Measurements from ENCODE around the gene ALKBH6.

ALKBH6 gene

GRCh38 chr19:35959968-35960320 lies 54.1 kb downstream of the ALKBH6 start:
- Histone ChIP-seq H3K9me3 (ENCODE audit: control insufficient read depth, insufficient read depth, low read depth, low read length) (no peaks in the 10 kb centered on the region), H3K4me3 (ENCODE audit: low read depth, low read length) (no peak overlapping the region), H3K36me3 (ENCODE audit: control insufficient read depth in 2 of 2, insufficient read depth in 1 of 2, low read length in 2 of 2) (no peaks in the 10 kb centered on the region; a peak in 1 of 3 replicates), H3K27ac (ENCODE audit: extremely low read depth, low read depth, low read length) (no peak overlapping the region), H3K4me1 (ENCODE audit: control insufficient read depth, insufficient read depth, low read length) (peaks cover 8% of the 10 kb centered on the region)
- no peak for TF ChIP-seq ZNF18 (tag by site-specific recombination; IDR thresholded peaks at IDR 0.05)
- TF ChIP-seq GLI4 (tag by site-specific recombination; IDR thresholded peaks at IDR 0.05): no peak
- TF ChIP-seq ZNF692 (tag by site-specific recombination; IDR thresholded peaks at IDR 0.05): no peak
- TF ChIP-seq ZBTB20 (tag by site-specific recombination; IDR thresholded peaks at IDR 0.05): no peak
- no peak for TF ChIP-seq ZNF785 (tag by site-specific recombination; IDR thresholded peaks at IDR 0.05)
- CTCF ChIA-PET: interaction anchor here (0.6 to 1.8 kb wide), 2 partner anchors 10 to 11 kb away, joined by 4 to 7 read pairs; no protein-coding TSS in a partner anchor
- POLR2A ChIA-PET: no interaction called here

All from HEK293 (cell line).